H1 (cell line): ENCODE data around the gene PRG3.

ENCODE experiments used
- CEBPB ChIP-seq: IDR thresholded peaks from 2 replicates; pipeline ENCODE4 v1.6.1; 2012; ENCODE audit warnings: low read depth, low read length
- EGR1 ChIP-seq: IDR thresholded peaks from 2 replicates; pipeline ENCODE4 v1.6.1; 2011; ENCODE audit warnings: low read depth, low read length, borderline replicate concordance
- KDM1A ChIP-seq: fragments of 200-600, 300-600 bp; sonication (generic); IDR thresholded peaks from 2 replicates; pipeline ENCODE4 v1.7.1; 2016; ENCODE audit warnings: mild to moderate bottlenecking, low read length, borderline replicate concordance
- NRF1 ChIP-seq: IDR thresholded peaks from 2 replicates; pipeline ENCODE4 v1.6.1; 2011; ENCODE audit warnings: mild to moderate bottlenecking, low read depth, low read length, improper control_type of control experiment
- RAD21 ChIP-seq, 2 experiments: IDR thresholded peaks in 1 of 2; conservative IDR thresholded peaks in 1 of 2; 2 replicates each; pipeline ENCODE4 v1.6.1; 2011; ENCODE audit warnings: low read depth in 2 of 2, low read length in 2 of 2, improper control_type of control experiment in 1 of 2, inconsistent platforms in 1 of 2, mild to moderate bottlenecking in 1 of 2, moderate library complexity in 1 of 2

DNA sequence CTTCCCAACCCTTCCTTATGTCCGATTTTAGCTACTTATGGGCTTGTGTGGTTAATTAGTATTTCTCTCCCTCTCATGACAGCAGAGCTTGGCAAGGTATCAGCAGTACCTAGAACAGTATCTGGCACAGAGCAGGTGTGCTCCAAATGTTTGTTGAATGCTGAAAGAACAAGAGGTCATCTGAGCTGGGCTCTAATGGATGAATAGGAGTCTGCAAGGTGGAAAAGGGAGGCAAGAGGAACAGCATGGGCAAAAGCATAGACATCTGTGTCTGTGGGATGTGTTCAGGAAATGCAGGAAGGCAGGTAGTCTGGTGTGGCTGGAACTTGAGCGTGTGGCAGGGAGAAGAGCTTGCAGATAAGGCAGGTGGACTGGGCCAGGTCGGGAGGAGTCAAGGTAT, 19.0 kb downstream of the PRG3 start:
- TF ChIP-seq RAD21 (IDR thresholded peaks at IDR 0.05 in 1 of 2, conservative IDR thresholded peaks at IDR 0.05 in 1 of 2; ENCODE audit: low read depth in 2 of 2, low read length in 2 of 2) (no peak), NRF1 (no peak), KDM1A (no peak), CEBPB (no peak), EGR1 (no peak)
